ENCODE data around the gene TRIM27. TPM values are rescaled to one million over a fixed set of nuclear protein-coding genes. Genes with fewer than 3 reads are reported as not detected.

The TRIM27 gene
- total RNA-seq, 1 donor from 2014 or later, result 58.4 TPM

GRCh38 chr6:28884423-28885131 is 39.2 kb downstream of the TRIM27 start:
- no peak for DNase-seq (ENCODE audit: extremely low spot score in 2 of 2)
- intact Hi-C loops (cut with DNase I), result no loop called here
- H3K27me3 ChIP-seq, result no peaks in the 10 kb centered on the region
- no peak overlapping the region for H3K4me3 ChIP-seq
- no peak for TF ChIP-seq CTCF (IDR thresholded peaks at IDR 0.05)
- TF ChIP-seq POLR2A (IDR thresholded peaks at IDR 0.05), result no peak
- TF ChIP-seq POLR2AphosphoS5 (IDR thresholded peaks at IDR 0.05; ENCODE audit: insufficient read depth in 1 of 2, low read depth in 1 of 2), result no peak
- H3K27ac ChIP-seq, result no peak overlapping the region
- H3K9me3 ChIP-seq, result no peaks in the 10 kb centered on the region
- H3K36me3 ChIP-seq, result no peaks in the 10 kb centered on the region
- H3K4me1 ChIP-seq, result peaks cover 9% of the 10 kb centered on the region

GRCh38 chr6:28880894-28881780 is 42.6 kb downstream of the TRIM27 start:
- no peak for DNase-seq (ENCODE audit: extremely low spot score in 2 of 2)
- intact Hi-C loops (cut with DNase I), result no loop called here
- H3K4me1 ChIP-seq, result peaks cover 9% of the 10 kb centered on the region
- H3K9me3 ChIP-seq, result no peaks in the 10 kb centered on the region
- peak overlapping the region; percentile 71 for H3K27ac ChIP-seq
- TF ChIP-seq POLR2AphosphoS5 (IDR thresholded peaks at IDR 0.05; ENCODE audit: insufficient read depth in 1 of 2, low read depth in 1 of 2) (peak in 1 of 2 donors; percentile 71), CTCF (IDR thresholded peaks at IDR 0.05) (no peak)
- no peaks in the 10 kb centered on the region for H3K27me3 ChIP-seq
- H3K36me3 ChIP-seq, result no peaks in the 10 kb centered on the region
- H3K4me3 ChIP-seq, result peak overlapping the region; percentile 47 to 52

- Histone ChIP-seq H3K4me1 (peaks cover 9% of the 10 kb centered on the region), H3K9me3 (no peaks in the 10 kb centered on the region), H3K27me3 (no peaks in the 10 kb centered on the region), H3K4me3 (peak overlapping the region; percentile 47 to 52), H3K27ac (peak overlapping the region; percentile 71), H3K36me3 (no peaks in the 10 kb centered on the region)
- intact Hi-C loops (cut with DNase I), result no loop called here
- DNase-seq (ENCODE audit: extremely low spot score in 2 of 2), result no peak
- TF ChIP-seq CTCF (IDR thresholded peaks at IDR 0.05), result no peak
- TF ChIP-seq POLR2AphosphoS5 (IDR thresholded peaks at IDR 0.05; ENCODE audit: insufficient read depth in 1 of 2, low read depth in 1 of 2), result no peak
- no peak for TF ChIP-seq POLR2A (IDR thresholded peaks at IDR 0.05)
These were observed 43.3 kb downstream of the TRIM27 start for GRCh38 chr6:28880519-28880893.

- no peaks in the 10 kb centered on the region for H3K27me3 ChIP-seq
- no peak overlapping the region for H3K27ac ChIP-seq
- intact Hi-C loops (cut with DNase I), result no loop called here
- peaks cover 9% of the 10 kb centered on the region for H3K4me1 ChIP-seq
- H3K4me3 ChIP-seq, result no peak overlapping the region
- no peaks in the 10 kb centered on the region for H3K36me3 ChIP-seq
- no peak for TF ChIP-seq POLR2AphosphoS5 (IDR thresholded peaks at IDR 0.05; ENCODE audit: insufficient read depth in 1 of 2, low read depth in 1 of 2)
- TF ChIP-seq POLR2A (IDR thresholded peaks at IDR 0.05), result no peak
- TF ChIP-seq CTCF (IDR thresholded peaks at IDR 0.05), result no peak
- H3K9me3 ChIP-seq, result no peaks in the 10 kb centered on the region
- no peak for DNase-seq (ENCODE audit: extremely low spot score in 2 of 2)
These were observed 47.1 kb downstream of the TRIM27 start for GRCh38 chr6:28876710-28877109.
